Stimulated activated CD8-positive, alpha-beta memory T cell treated with anti-CD3 and anti-CD28 coated beads, Interleukin-15, amount 100 ng/mL, for 4 hours (primary cell): ENCODE results near the gene CD81.
A peak's percentile ranks its signal among the peaks of the same experiment; 100 is the strongest.

Experiments
- DNase-seq, 2 donors: peaks; one replicate each; pipeline ENCODE4 v3.0.0-alpha.2; 2020; ENCODE audit warnings: low read depth in 2 of 2

CD81 gene

GRCh38 chr11:2436521-2437031 lies 59.5 kb downstream of the CD81 start:
- no peak for DNase-seq

- no peak for DNase-seq
These were observed 60.4 kb downstream of the CD81 start for GRCh38 chr11:2437516-2437915.

DNA sequence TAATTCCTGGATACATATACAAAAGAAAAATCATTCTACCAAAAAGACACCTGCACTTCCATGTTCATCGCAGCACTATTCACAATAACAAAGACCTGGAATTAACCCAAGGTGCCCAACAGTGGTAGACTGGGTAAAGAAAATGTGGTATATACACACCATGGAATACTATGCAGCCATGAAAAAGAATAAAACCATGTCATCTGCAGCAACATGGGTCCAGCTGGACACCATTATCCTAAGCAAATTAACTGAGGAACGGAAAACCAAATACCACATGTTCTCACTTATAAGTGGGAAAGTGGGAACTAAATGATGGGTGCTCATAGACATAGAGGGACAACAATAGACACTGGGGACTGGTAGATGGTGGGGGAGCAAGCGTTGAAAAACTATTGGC lies 62.7 kb downstream of the CD81 start:
- DNase-seq = no peak

DNA sequence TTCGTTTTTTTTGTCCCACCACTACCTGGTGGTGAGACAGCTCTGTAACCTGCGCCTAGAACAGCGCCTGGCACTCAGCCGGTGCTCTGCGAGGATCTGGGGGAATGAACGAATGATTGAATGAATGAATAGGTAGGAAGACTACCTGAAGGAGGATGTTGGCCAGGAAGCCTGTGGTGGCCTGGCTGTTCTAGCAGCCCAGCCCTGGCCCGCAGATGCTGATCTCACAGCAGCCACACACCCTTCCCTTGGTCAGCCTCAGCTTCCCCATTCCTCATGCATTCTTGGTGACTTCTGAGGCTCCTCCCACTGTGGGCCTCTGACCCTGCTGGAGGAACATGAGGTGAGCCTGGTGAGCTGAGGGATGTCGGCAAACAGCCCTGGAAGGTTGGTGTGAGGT lies 63.5 kb downstream of the CD81 start:
- no peak for DNase-seq

DNA sequence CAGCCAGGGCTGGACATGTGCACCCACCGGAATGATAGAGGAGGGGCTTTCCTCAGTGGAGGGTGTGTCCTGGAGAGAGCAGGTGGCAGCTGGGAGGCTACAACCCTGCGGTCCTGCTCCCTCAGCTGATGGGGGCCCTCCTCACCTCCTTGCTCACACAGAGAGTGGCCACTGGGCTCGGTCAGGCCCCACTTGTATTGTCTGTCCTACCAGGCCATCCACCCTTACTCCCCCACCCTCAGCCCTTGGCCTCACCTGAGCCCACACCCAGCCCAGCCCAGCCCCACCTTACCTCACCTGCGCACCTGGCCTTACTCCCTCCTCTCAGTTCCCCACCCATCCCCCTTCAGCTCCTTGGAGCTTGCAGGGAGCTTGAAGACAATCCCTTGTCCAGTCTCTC lies 64.1 kb downstream of the CD81 start:
- DNase-seq = no peak

DNA sequence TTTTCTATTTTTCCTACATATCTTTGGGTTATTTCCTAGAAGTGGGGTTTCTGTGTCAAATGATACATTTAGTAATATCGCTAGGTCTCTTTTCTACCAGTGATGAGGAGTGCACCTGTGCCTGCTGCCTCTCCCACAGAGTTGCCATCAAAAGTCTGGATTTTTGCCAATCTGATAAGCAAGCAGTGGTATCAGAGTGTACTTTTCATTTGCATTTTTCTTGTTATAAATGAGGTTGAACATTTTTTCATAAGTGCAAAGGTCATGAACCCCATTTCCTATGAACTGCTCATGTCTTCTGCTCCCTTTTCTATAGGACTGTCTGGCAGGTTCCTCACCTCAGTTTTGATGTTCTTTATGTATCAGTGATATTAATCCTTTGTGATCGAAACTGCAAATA lies 65.5 kb downstream of the CD81 start:
- DNase-seq = no peak

GRCh38 chr11:2443406-2443805 lies 66.3 kb downstream of the CD81 start:
- no peak for DNase-seq

- peak; percentile 47 to 54 for DNase-seq
These were observed 67.0 kb downstream of the CD81 start, which contains the start of gene TRPM5 for GRCh38 chr11:2443881-2444820. Gene TRPM5, minus strand, starts transcription at chr11:2444514. Its CDS starts 21,478 bp downstream, at chr11:2423036.

DNA sequence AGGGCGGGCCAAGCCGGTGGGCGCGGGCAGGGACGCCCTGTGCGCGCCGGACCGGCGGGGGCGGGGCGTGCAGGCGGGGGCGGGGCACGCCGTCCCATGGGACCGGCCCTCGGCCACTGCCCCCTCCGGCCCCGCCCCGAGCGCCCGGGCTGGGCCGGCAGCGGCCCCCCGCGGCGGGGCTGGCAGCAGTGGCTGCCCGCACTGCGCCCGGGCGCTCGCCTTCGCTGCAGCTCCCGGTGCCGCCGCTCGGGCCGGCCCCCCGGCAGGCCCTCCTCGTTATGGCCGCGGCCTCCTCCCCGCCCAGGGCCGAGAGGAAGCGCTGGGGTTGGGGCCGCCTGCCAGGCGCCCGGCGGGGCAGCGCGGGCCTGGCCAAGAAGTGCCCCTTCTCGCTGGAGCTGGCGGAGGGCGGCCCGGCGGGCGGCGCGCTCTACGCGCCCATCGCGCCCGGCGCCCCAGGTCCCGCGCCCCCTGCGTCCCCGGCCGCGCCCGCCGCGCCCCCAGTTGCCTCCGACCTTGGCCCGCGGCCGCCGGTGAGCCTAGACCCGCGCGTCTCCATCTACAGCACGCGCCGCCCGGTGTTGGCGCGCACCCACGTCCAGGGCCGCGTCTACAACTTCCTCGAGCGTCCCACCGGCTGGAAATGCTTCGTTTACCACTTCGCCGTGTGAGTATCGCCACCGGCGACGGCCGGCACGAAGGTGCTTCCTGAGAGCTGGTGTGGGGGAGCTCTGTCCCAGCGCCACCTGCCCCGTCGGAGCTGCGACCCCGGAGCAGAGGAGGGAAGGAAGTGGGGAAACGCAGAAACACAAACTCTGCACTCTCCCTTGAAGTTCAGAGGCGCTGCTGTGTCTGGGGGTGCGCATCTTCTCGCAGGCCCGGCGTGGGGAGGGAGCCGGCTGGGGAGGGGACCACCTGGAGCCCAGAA lies 68.0 kb downstream of the CD81 start, which contains the start of gene KCNQ1:
Gene KCNQ1 (plus strand): TSS at position 188 of the 925 bp plus-strand sequence. CDS start 91 bp downstream, at position 279.
- no peak for DNase-seq

- DNase-seq = no peak
These were observed 68.8 kb downstream of the CD81 start for GRCh38 chr11:2445746-2446551.

GRCh38 chr11:2446590-2447252 lies 69.6 kb downstream of the CD81 start:
- no peak for DNase-seq
